Liver (tissue), 10 donors: Measurements from ENCODE around the gene HNRNPUL1. TPM values are rescaled to one million over a fixed set of nuclear protein-coding genes. Genes with fewer than 3 reads are reported as not detected.

Source experiments
- DNase-seq: peaks from one replicate; pipeline ENCODE4 v3.0.0-alpha.2; 2017; ENCODE audit warnings: low spot score
- H3K27ac ChIP-seq, 2 donors: one replicate each; pipeline ENCODE4 v1.7.0; 2013; ENCODE audit warnings: inconsistent platforms in 2 of 2, low read length in 2 of 2, control low read depth in 1 of 2, low read depth in 1 of 2, mild to moderate bottlenecking in 1 of 2
- H3K27me3 ChIP-seq, 4 donors: one replicate each; pipeline versions ENCODE4 v1.6.1 to v1.7.0; 2013; ENCODE audit warnings: low read length in 3 of 4, inconsistent platforms in 1 of 4, mild to moderate bottlenecking in 1 of 4, moderate library complexity in 1 of 4; ENCODE audit not compliant: control insufficient read depth in 4 of 4, insufficient read depth in 4 of 4
- H3K36me3 ChIP-seq, 4 donors: one replicate each; pipeline versions ENCODE4 v1.6.1 to v1.7.0; 2013; ENCODE audit warnings: low read length in 3 of 4, mild to moderate bottlenecking in 3 of 4, low read depth in 1 of 4, moderate library complexity in 1 of 4; ENCODE audit not compliant: control insufficient read depth in 4 of 4, insufficient read depth in 3 of 4
- H3K4me1 ChIP-seq, 4 donors: one replicate each; pipeline versions ENCODE4 v1.6.1 to v1.7.0; 2013; ENCODE audit warnings: low read length in 3 of 4, mild to moderate bottlenecking in 3 of 4, moderate library complexity in 1 of 4; ENCODE audit not compliant: control insufficient read depth in 4 of 4, insufficient read depth in 4 of 4
- H3K4me3 ChIP-seq, 3 donors: one replicate each; pipeline versions ENCODE4 v1.6.1 to v1.7.0; 2013; ENCODE audit warnings: low read length in 3 of 3, control low read depth in 1 of 3, low read depth in 1 of 3, mild to moderate bottlenecking in 1 of 3
- H3K9ac ChIP-seq, 2 donors: one replicate each; pipeline ENCODE4 v1.7.0; 2013; ENCODE audit warnings: low read length in 2 of 2, mild to moderate bottlenecking in 2 of 2, moderate library complexity in 2 of 2, control low read depth in 1 of 2, low read depth in 1 of 2
- H3K9me3 ChIP-seq, 4 donors: one replicate each; pipeline versions ENCODE4 v1.6.1 to v1.7.0; 2013; ENCODE audit warnings: low read length in 3 of 4; ENCODE audit not compliant: control insufficient read depth in 4 of 4
- MAX ChIP-seq: IDR thresholded peaks from 2 replicates; pipeline ENCODE4 v1.6.1; 2016; ENCODE audit warnings: antibody characterized with exemption
- WGBS: extraction: QIAGEN DNeasy Blood & Tissue Kit; methylation state at CpG from one replicate; pipeline ENCODE4 v1.1.7; 2013; 5-methylcytosine and 5-hydroxymethylcytosine counted together
- polyA plus RNA-seq, 2 donors: library from polyadenylated mRNA; stranded (reverse) in 1 of 2; unstranded in 1 of 2; fragments of 200-250 nt in 1 of 2; fragments of >200 nt in 1 of 2; fragmentation: Nextera tagmentation in 1 of 2; extraction: Ambion mirVana in 1 of 2; gene quantifications; one replicate each; pipeline versions ENCODE4 v1.2.1 to v1.2.3, GENCODE V29; 2013 to 2015
- small RNA-seq: library from RNA; depleted of rRNA; stranded (forward); fragments of <200 nt; gene quantifications from one replicate; pipeline ENCODE3, GENCODE V24; 2014
- total RNA-seq, 2 donors: library from RNA; depleted of rRNA; stranded (reverse); fragments of >200 nt; gene quantifications; one replicate each; pipeline ENCODE4 v1.2.3, GENCODE V29; 2014
- donor health status: healthy.
- donor health status: healthy.
- donor health status: healthy.
- donor health status: healthy.
- donor health status: healthy.

HNRNPUL1 gene
- total and polyA plus RNA-seq, 4 donors: 34.9 to 80.2 (median 45.7) TPM

DNA sequence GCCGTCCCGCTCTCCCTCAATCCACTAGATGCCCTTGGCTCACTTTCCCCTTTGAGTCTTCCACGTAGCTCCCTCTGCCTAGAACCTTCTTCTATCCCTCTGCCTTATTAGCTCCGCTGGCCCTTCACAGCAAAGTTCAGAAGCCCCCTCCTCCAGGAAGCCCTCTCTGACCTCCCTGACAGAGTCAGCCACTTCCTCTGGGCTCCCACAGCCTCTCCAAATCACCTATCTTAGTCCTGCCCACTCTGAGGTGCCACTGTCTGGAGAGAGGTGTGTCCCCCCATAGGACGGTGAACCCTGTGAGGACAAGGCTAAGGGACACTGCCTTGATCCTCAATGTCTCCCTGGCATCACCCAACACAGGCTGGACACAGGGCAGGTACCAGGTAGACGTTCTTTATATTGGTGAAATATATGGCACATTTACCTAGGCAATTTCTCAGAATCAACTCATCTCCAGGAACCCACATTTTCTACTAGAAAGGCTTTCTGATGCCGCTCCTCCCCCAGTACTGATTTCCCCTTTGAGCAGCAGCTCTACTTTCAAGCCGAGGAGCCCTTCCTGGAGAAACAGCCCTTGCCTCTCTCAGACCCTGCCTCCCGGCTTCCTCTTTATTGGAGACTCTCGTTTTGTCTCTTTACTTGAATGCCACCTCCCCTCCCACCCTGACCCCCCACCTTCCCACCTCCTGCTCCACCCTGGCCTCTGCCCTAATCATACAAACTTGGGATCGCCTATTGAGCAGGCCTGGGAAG, 93.0 kb downstream of the HNRNPUL1 start:
- H3K27ac ChIP-seq: no peak overlapping the region
- H3K36me3 ChIP-seq: no peaks in the 10 kb centered on the region
- no peak for TF ChIP-seq MAX
- 85% methylated on average over 11 of the region's 11 CpGs for WGBS
- H3K4me3 ChIP-seq: no peak overlapping the region
- DNase-seq: no peak
- H3K4me1 ChIP-seq: peaks cover 0 to 19% (median 11%) of the 10 kb centered on the region in 4 donors
- no peak overlapping the region for H3K9ac ChIP-seq
- H3K27me3 ChIP-seq: no peaks in the 10 kb centered on the region
- no peaks in the 10 kb centered on the region for H3K9me3 ChIP-seq

Small RNAs within 50 kb of the gene (small RNA-seq; reads per million reads assigned to genes)
- not detected for gene RN7SL34P

Other genes starting within 250 kb of the HNRNPUL1 start
- under 1 TPM in 1 of 2 donors, not detected in 1; 0.08 TPM for gene CYP2A13, start 175.9 kb upstream of the HNRNPUL1 start, total RNA-seq
- under 1 TPM in 1 of 2 donors, not detected in 1; 0.16 TPM for gene CYP2A13, start 175.9 kb upstream of the HNRNPUL1 start, polyA plus RNA-seq
- gene CYP2F1, start 149.9 kb upstream of the HNRNPUL1 start, total RNA-seq: not detected
- gene CYP2F1, start 149.9 kb upstream of the HNRNPUL1 start, polyA plus RNA-seq: not detected
- gene CYP2S1, start 71.2 kb upstream of the HNRNPUL1 start, total RNA-seq: 1 to 10 TPM; 1.4 to 1.6 TPM
- gene CYP2S1, start 71.2 kb upstream of the HNRNPUL1 start, polyA plus RNA-seq: 1 to 10 TPM in 1 of 2 donors, under 1 TPM in 1; 0.35 to 1.9 TPM
- 10 to 100 TPM; 18.2 to 24.8 TPM for gene AXL, start 45.1 kb upstream of the HNRNPUL1 start, total RNA-seq
- gene AXL, start 45.1 kb upstream of the HNRNPUL1 start, polyA plus RNA-seq: 1 to 10 TPM; 4.3 to 6.0 TPM
- 1 to 10 TPM; 3.8 to 5.6 TPM for gene CCDC97, start 45.8 kb downstream of the HNRNPUL1 start, total RNA-seq
- 1 to 10 TPM; 5.0 to 5.7 TPM for gene CCDC97, start 45.8 kb downstream of the HNRNPUL1 start, polyA plus RNA-seq
- gene TGFB1, start 89.5 kb downstream of the HNRNPUL1 start, total RNA-seq: 10 to 100 TPM in 1 of 2 donors, 1 to 10 TPM in 1; 4.9 to 10.6 TPM
- gene TGFB1, start 89.5 kb downstream of the HNRNPUL1 start, polyA plus RNA-seq: 1 to 10 TPM in 1 of 2 donors, under 1 TPM in 1; 0.83 to 8.9 TPM
- gene B9D2, start 99.8 kb downstream of the HNRNPUL1 start, total RNA-seq: 1 to 10 TPM; 2.4 to 2.5 TPM
- 1 to 10 TPM; 3.5 to 3.7 TPM for gene B9D2, start 99.8 kb downstream of the HNRNPUL1 start, polyA plus RNA-seq
- gene TMEM91, start 112.2 kb downstream of the HNRNPUL1 start, total RNA-seq: 1 to 10 TPM; 2.8 to 3.1 TPM
- 1 to 10 TPM; 1.6 to 4.0 TPM for gene TMEM91, start 112.2 kb downstream of the HNRNPUL1 start, polyA plus RNA-seq
- 10 to 100 TPM in 1 of 2 donors, 1 to 10 TPM in 1; 8.3 to 11.5 TPM for gene EXOSC5, start 133.0 kb downstream of the HNRNPUL1 start, total RNA-seq
- gene EXOSC5, start 133.0 kb downstream of the HNRNPUL1 start, polyA plus RNA-seq: 10 to 100 TPM; 26.2 to 26.7 TPM
- 10 to 100 TPM; 38.5 to 43.1 TPM for gene BCKDHA, start 133.4 kb downstream of the HNRNPUL1 start, total RNA-seq
- 10 to 100 TPM; 84.3 to 91.4 TPM for gene BCKDHA, start 133.4 kb downstream of the HNRNPUL1 start, polyA plus RNA-seq
- 1 to 10 TPM in 1 of 2 donors, under 1 TPM in 1; 0.50 to 2.3 TPM for gene B3GNT8, start 163.0 kb downstream of the HNRNPUL1 start, total RNA-seq
- gene B3GNT8, start 163.0 kb downstream of the HNRNPUL1 start, polyA plus RNA-seq: under 1 TPM; 0.14 to 0.82 TPM
- 10 to 100 TPM; 17.1 to 19.7 TPM for gene DMAC2, start 175.5 kb downstream of the HNRNPUL1 start, total RNA-seq
- 10 to 100 TPM; 28.6 to 28.8 TPM for gene DMAC2, start 175.5 kb downstream of the HNRNPUL1 start, polyA plus RNA-seq
- gene ERICH4, start 178.8 kb downstream of the HNRNPUL1 start, total RNA-seq: not detected
- not detected for gene ERICH4, start 178.8 kb downstream of the HNRNPUL1 start, polyA plus RNA-seq